Cortex of kidney (tissue), 1 donor: ENCODE results near the gene ESYT1.

ENCODE experiments used
- DNase-seq: peaks from one replicate; lab custom pipeline; 2025; lab: John Stamatoyannopoulos, UW

Gene ESYT1

GRCh38 chr12:56188131-56188777, 60.2 kb downstream of the ESYT1 start:
- no peak for DNase-seq

- no peak for DNase-seq
Observed at GRCh38 chr12:56188778-56189098, 60.7 kb downstream of the ESYT1 start.

- DNase-seq: no peak
Observed at GRCh38 chr12:56189099-56189917, 61.2 kb downstream of the ESYT1 start, which contains the start of gene SMARCC2. TSS of gene SMARCC2 (minus strand) at chr12:56189483. CDS start at chr12:56189461, 22 bp downstream.

GRCh38 chr12:56189918-56190694, 62.0 kb downstream of the ESYT1 start:
- no peak for DNase-seq

- no peak for DNase-seq
Observed at GRCh38 chr12:56190695-56191155, 62.7 kb downstream of the ESYT1 start.

- DNase-seq: no peak
Observed at GRCh38 chr12:56192582-56192981, 64.5 kb downstream of the ESYT1 start.

GRCh38 chr12:56193025-56193578, 65.0 kb downstream of the ESYT1 start:
- no peak for DNase-seq
